CD14-positive monocyte (primary cell): ENCODE data around the gene CCDC9B. TPM values are rescaled to one million over a fixed set of nuclear protein-coding genes. Genes with fewer than 3 reads are reported as not detected.

ENCODE experiments used
- DNase-seq, 3 donors: peaks; one replicate each; pipeline ENCODE4 v3.0.0-alpha.2; 2011 to 2022
- H2AFZ ChIP-seq: 2 replicates; pipeline ENCODE4 v1.6.0; 2012; ENCODE audit warnings: mild to moderate bottlenecking, low read depth, low read length, inconsistent platforms; ENCODE audit not compliant: insufficient read depth, poor library complexity, severe bottlenecking
- H3K27ac ChIP-seq, 2 donors: 1 replicate in 1 of 2; 2 replicates in 1 of 2; pipeline ENCODE4 v1.5.1; 2012 to 2013; ENCODE audit warnings: low read length in 2 of 2, control low read depth in 1 of 2, inconsistent platforms in 1 of 2, low read depth in 1 of 2, mild to moderate bottlenecking in 1 of 2
- H3K27me3 ChIP-seq, 2 donors: one replicate each; pipeline versions ENCODE4 v1.6.0 to v1.6.1; 2011 to 2013; ENCODE audit warnings: low read length in 2 of 2; ENCODE audit not compliant: control insufficient read depth in 2 of 2, insufficient read depth in 2 of 2
- H3K36me3 ChIP-seq, 2 donors: replicated peaks in 1 of 2; 1 replicate in 1 of 2; 2 replicates in 1 of 2; pipeline versions ENCODE4 v1.5.1 to v1.6.1; 2012 to 2013; ENCODE audit warnings: low read length in 2 of 2, control low read depth in 1 of 2, inconsistent platforms in 1 of 2, mild to moderate bottlenecking in 1 of 2; ENCODE audit not compliant: insufficient read depth in 2 of 2, control insufficient read depth in 1 of 2
- H3K4me1 ChIP-seq, 2 donors: 1 replicate in 1 of 2; 2 replicates in 1 of 2; pipeline versions ENCODE4 v1.5.1 to v1.6.1; 2012 to 2013; ENCODE audit warnings: low read length in 2 of 2, control low read depth in 1 of 2, inconsistent platforms in 1 of 2, mild to moderate bottlenecking in 1 of 2, moderate library complexity in 1 of 2; ENCODE audit not compliant: insufficient read depth in 2 of 2, control insufficient read depth in 1 of 2
- H3K4me2 ChIP-seq: replicated peaks from 2 replicates; pipeline ENCODE3; 2012; ENCODE audit warnings: low read length, moderate library complexity, mild to moderate bottlenecking; ENCODE audit not compliant: poor library complexity, severe bottlenecking; ENCODE audit errors: extremely low read depth
- H3K4me3 ChIP-seq, 3 experiments: fragments of 200-600 bp in 1 of 3; sonication (generic) in 1 of 3; replicated peaks in 1 of 3; 1 replicate in 2 of 3; 2 replicates in 1 of 3; pipeline ENCODE4 v1.5.1; 2011 to 2013; ENCODE audit warnings: low read length in 3 of 3, mild to moderate bottlenecking in 3 of 3, control low read depth in 2 of 3, low read depth in 2 of 3, inconsistent platforms in 1 of 3, moderate library complexity in 1 of 3
- H3K79me2 ChIP-seq: 2 replicates; pipeline ENCODE4 v1.6.0; 2012; ENCODE audit warnings: mild to moderate bottlenecking, control low read depth, inconsistent platforms, low read length, moderate library complexity; ENCODE audit not compliant: insufficient read depth
- H3K9ac ChIP-seq: 2 replicates; pipeline ENCODE4 v1.6.0; 2017; ENCODE audit warnings: low read length, mild to moderate bottlenecking; ENCODE audit not compliant: insufficient read depth, poor library complexity, severe bottlenecking
- H3K9me3 ChIP-seq, 2 donors: replicated peaks in 1 of 2; 1 replicate in 1 of 2; 2 replicates in 1 of 2; pipeline versions ENCODE4 v1.5.1 to v1.6.1; 2012 to 2013; ENCODE audit warnings: low read length in 2 of 2, control low read depth in 1 of 2; ENCODE audit not compliant: control insufficient read depth in 1 of 2, insufficient read depth in 1 of 2
- H4K20me1 ChIP-seq: 2 replicates; pipeline ENCODE4 v1.6.0; 2012; ENCODE audit warnings: mild to moderate bottlenecking, low read length, control low read depth, moderate library complexity; ENCODE audit not compliant: insufficient read depth
- H3K27ac Mint-ChIP-seq, 7 donors: one replicate each; pipeline ENCODE4 v1.8.0; 2020; ENCODE audit warnings: mild to moderate bottlenecking in 7 of 7, mixed read lengths in 7 of 7, moderate library complexity in 6 of 7, inconsistent platforms in 2 of 7
- H3K27me3 Mint-ChIP-seq, 3 donors: one replicate each; pipeline ENCODE4 v1.8.0; 2021 to 2022; ENCODE audit warnings: low read depth in 3 of 3, mild to moderate bottlenecking in 3 of 3, mixed read lengths in 3 of 3, moderate library complexity in 3 of 3, inconsistent platforms in 1 of 3
- H3K36me3 Mint-ChIP-seq, 2 donors: one replicate each; pipeline ENCODE4 v1.8.0; 2020; ENCODE audit warnings: mixed read lengths in 2 of 2, inconsistent platforms in 1 of 2, mild to moderate bottlenecking in 1 of 2
- H3K4me1 Mint-ChIP-seq: one replicate; pipeline ENCODE4 v1.8.0; 2020; ENCODE audit warnings: mild to moderate bottlenecking, mixed read lengths
- H3K4me3 Mint-ChIP-seq, 2 donors: one replicate each; pipeline ENCODE4 v1.8.0; 2020; ENCODE audit warnings: mild to moderate bottlenecking in 2 of 2, mixed read lengths in 2 of 2, moderate library complexity in 1 of 2
- H3K9me3 Mint-ChIP-seq, 7 donors: one replicate each; pipeline ENCODE4 v1.8.0; 2020 to 2022; ENCODE audit warnings: mixed read lengths in 7 of 7, mild to moderate bottlenecking in 6 of 7, moderate library complexity in 6 of 7, inconsistent platforms in 2 of 7
- CTCF ChIP-seq: fragments of 200-600 bp; IDR thresholded peaks from one replicate; pipeline ENCODE4 v1.8.0; 2022; ENCODE audit warnings: antibody characterized with exemption, mild to moderate bottlenecking
- WGBS: methylation state at CpG from one replicate; pipeline ENCODE4 v1.1.5; 2013; ENCODE audit warnings: missing lambda C conversion rate; ENCODE audit not compliant: insufficient coverage; 5-methylcytosine and 5-hydroxymethylcytosine counted together
- intact Hi-C, 2 donors: fragments of 100-400 bp; cut with micrococcal nuclease; formaldehyde crosslinking; loops; one replicate each; pipeline versions ENCODE4 v1.15.0 to v1.15.1; 2023
- polyA plus RNA-seq, 3 donors: library from polyadenylated mRNA; depleted of rRNA in 1 of 3; unstranded in 2 of 3; stranded (reverse) in 1 of 3; fragments of 300-500 nt in 2 of 3; fragments of >200 nt in 1 of 3; fragmentation: Illumina TruSeq in 2 of 3; gene quantifications; 1 replicate in 2 of 3; 2 replicates in 1 of 3; pipeline ENCODE4 v1.2.3, GENCODE V29; 2012 to 2021

The CCDC9B gene
- polyA plus RNA-seq, 3 donors, result 0.13 to 2.2 (median 0.39) TPM

- H3K9me3 ChIP-seq, result no peaks in the 10 kb centered on the region
- H3K27me3 ChIP-seq, result no peaks in the 10 kb centered on the region
- intact Hi-C loops, result loop anchor here in 1 of 2 donors (1.0 to 2.0 kb wide), 2 partner anchors 9 to 13 kb away; no protein-coding TSS in a partner anchor
- Mint-ChIP-seq H3K36me3 (peaks cover 39 to 41% of the 10 kb centered on the region in 2 donors), H3K9me3 (peaks cover 0 to 3% (median 0%) of the 10 kb centered on the region in 7 donors), H3K27me3 (peaks cover 0 to 9% (median 2%) of the 10 kb centered on the region in 3 donors), H3K4me3 (peak overlapping the region; percentile 92 to 93), H3K4me1 (peaks cover 69% of the 10 kb centered on the region), H3K27ac (peak overlapping the region; percentile 68 to 85 (median 74))
- H3K9ac ChIP-seq, result no peak overlapping the region
- H3K27ac ChIP-seq, result peak overlapping the region in 1 of 2 donors; percentile 72
- H4K20me1 ChIP-seq, result peaks cover 3% of the 10 kb centered on the region
- peak overlapping the region; percentile 63 to 82 (median 68) for H3K4me3 ChIP-seq
- H3K79me2 ChIP-seq, result peaks cover 34% of the 10 kb centered on the region
- H3K4me2 ChIP-seq, result peak overlapping the region; percentile 93
- H3K4me1 ChIP-seq, result peaks cover 44 to 63% of the 10 kb centered on the region in 2 donors
- no peak for TF ChIP-seq CTCF
- H3K36me3 ChIP-seq, result peaks cover 3 to 29% of the 10 kb centered on the region in 2 donors
- no CpG with 5 or more reads among the region's 2 CpGs for WGBS
- no peak overlapping the region for H2AFZ ChIP-seq
- peak in 2 of 3 donors; percentile 43 to 50 for DNase-seq
These were observed 15.0 kb downstream of the CCDC9B start for GRCh38 chr15:40325700-40326099.

GRCh38 chr15:40325188-40325587 lies 15.6 kb downstream of the CCDC9B start:
- no peak overlapping the region for H2AFZ ChIP-seq

More at GRCh38 chr15:40325188-40325587, 15.6 kb downstream of the CCDC9B start:
- no CpG with 5 or more reads among the region's 2 CpGs for WGBS
- Mint-ChIP-seq H3K4me1 (peaks cover 64% of the 10 kb centered on the region), H3K4me3 (peak overlapping the region; percentile 92 to 93), H3K9me3 (peaks cover 0 to 3% (median 0%) of the 10 kb centered on the region in 7 donors), H3K27ac (peak overlapping the region; percentile 68 to 85 (median 74)), H3K27me3 (peaks cover 0 to 5% (median 2%) of the 10 kb centered on the region in 3 donors), H3K36me3 (peaks cover 39% of the 10 kb centered on the region in 2 donors)
- Histone ChIP-seq H3K27ac (peak overlapping the region in 1 of 2 donors; percentile 72), H3K9ac (peak overlapping the region; percentile 69), H3K9me3 (no peaks in the 10 kb centered on the region), H4K20me1 (peaks cover 3% of the 10 kb centered on the region), H3K27me3 (no peaks in the 10 kb centered on the region), H3K4me3 (peak overlapping the region; percentile 63 to 82 (median 68)), H3K4me2 (peak overlapping the region; percentile 93), H3K79me2 (peaks cover 34% of the 10 kb centered on the region), H3K36me3 (peaks cover 3 to 28% of the 10 kb centered on the region in 2 donors), H3K4me1 (peaks cover 39 to 58% of the 10 kb centered on the region in 2 donors)
- intact Hi-C loops, result loop anchor here in 1 of 2 donors (1.0 to 2.0 kb wide), 2 partner anchors 9 to 14 kb away; no protein-coding TSS in a partner anchor
- no peak for DNase-seq
- no peak for TF ChIP-seq CTCF
